M059J (cell line): Measurements from ENCODE around the gene GIPR. TPM values are rescaled to one million over a fixed set of nuclear protein-coding genes. Genes with fewer than 3 reads are reported as not detected.
"Not testable (repeated sequence)": the region's sequence is repeated elsewhere in the genome, so short reads cannot be mapped to it uniquely, and the experiment has no call there.

Experiments
- DNase-seq: peaks from one replicate; pipeline ENCODE4 v3.0.0-alpha.2; 2012; ENCODE audit warnings: low read depth
- total RNA-seq: library from RNA; depleted of rRNA; stranded (reverse); fragments of >200 nt; shearing (Covaris generic); gene quantifications from 2 replicates; pipeline ENCODE4 v1.2.3, GENCODE V29; 2014

GIPR gene
- total RNA-seq, 1 experiment from 2014 or later: 0.32 TPM

DNA sequence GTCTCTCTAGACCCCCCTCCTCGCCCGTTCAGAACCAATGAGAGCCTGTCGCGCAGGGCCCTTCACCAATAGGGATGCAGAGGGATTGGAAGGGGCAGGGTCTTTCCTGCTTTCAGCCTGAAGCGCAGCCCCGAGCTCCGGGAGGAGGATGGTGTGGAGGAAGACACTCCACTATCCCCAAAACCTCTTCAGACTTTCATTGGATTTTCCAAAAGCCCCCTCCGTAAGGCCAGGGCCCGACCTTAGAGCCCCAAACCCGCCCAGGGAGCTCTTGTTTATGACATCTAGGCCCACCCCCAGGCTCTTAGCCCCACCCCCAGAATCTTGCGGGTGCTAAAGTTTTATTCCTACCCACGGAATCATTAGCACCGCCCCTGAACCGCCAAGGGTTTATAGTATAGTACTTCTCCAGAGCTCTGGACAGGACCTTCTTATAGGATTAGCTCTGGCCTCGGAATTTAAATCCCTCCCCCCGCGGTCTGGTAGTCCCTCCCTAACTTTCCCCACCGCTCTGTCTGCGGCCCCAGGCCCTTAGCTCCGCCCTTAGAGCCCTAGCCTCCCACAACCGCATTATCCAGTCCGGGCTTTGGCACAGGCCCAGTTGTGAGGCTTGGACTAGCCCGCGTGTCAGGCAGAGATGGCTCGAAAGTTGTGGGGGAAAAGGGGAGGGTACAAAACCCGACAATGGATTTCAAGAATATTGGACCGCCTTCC is 22.2 kb upstream of the GIPR start:
- peak; percentile 84 for DNase-seq

DNA sequence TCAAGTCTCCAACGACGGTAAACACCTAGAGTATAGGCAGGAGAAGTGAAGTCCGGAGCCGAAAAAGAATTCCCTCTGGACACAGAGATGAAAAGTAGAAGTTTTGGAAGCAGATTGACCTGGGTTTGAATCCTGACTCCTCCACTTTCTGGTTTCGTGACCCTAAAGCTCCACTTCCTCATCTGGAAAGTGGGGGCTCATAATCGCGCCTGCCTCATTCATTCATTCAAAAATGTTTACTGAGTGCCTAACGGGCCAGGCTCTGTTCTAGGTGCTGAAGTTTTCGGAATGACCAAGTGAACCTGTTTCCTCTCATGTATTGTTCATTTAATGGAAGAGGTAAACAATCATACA is 21.7 kb upstream of the GIPR start:
- DNase-seq: no peak

DNA sequence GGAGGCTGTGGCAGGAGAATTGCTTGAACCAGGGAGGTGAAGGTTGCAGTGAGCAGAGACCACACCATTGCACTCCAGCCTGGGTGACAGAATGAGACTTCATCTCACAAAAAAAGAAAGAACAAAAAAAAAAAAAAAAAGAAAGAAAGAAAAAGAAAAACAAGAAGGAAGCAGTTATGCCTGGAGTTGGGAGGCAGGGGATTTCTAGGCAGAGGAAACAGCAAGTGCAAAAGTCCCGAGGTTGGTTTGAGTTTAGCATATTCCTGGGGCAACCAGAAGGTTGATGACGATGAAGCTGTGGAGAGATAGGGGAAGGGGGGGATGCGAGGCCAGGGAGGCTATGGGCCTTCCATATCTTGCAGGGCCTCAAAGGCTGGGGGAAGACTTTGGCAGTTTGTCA is 17.3 kb upstream of the GIPR start:
- no peak for DNase-seq

DNA sequence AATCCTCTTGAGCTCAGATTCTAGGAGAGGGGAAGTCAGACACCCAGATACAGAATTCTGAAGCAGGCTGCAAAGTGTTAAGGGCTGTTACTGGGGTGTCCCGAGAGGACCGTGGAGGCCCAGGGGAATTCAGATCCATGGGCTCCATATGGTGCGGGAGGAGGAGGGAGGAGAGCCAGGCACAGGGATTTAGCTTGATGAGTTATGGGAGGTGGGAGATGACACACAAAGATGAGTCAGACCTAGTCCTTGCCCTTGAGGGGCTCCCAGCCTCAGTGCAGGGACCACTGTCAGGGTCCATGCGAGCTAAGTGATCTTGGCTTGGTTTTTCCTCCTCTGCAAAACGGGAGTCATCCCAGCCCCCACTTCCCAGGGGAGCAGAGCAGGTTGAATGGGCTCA is 14.4 kb upstream of the GIPR start:
- DNase-seq: no peak

DNA sequence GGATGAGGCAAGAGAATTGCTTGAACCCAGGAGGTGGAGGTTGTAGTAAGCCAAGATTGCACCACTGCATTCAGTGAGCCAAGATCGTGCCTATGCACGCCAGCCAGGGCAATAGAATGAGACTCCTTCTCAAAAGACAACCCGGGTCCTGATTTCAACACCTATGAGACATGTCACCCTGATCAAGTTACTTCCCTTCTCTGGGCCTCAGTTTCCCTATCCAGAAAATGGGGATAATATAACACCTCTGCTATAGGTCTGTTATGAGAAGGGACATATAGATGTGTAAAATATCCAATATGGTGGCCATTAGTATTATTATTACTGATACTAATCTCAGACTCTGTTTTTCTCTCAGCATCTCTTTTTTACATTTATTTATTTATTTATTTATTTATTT is 12.9 kb upstream of the GIPR start:
- DNase-seq: no peak

DNA sequence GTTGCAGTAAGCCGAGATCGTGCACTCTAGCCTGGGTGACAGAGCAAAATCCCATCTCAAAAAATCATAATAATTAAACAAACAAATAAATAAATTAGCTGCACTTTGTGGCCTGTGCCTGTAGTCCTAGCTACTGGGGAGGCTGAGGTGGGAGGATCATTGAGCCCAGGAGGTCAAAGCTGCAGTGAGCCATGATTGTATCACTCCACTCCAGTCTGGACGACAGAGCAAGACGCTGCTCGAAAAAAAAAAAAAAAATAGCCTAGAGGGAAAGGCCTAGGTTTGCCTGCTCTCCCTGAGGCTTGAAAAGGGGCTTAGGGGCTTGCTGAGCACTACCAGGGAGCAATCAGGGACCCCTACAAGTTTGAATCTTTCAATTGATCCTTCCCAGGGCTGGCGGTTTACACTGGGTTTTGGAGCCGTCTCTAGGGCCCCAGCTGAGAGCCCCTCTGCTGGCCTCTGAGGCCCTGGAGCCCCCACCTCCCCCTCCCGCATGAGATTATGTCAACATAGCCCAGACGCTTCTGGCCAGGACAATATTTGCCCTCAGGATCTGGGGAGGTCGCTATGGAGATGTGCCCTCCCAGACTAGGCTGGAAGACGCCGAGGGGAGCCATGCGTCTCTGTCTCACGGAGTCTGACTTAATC is 10.4 kb upstream of the GIPR start:
- DNase-seq: no peak

DNA sequence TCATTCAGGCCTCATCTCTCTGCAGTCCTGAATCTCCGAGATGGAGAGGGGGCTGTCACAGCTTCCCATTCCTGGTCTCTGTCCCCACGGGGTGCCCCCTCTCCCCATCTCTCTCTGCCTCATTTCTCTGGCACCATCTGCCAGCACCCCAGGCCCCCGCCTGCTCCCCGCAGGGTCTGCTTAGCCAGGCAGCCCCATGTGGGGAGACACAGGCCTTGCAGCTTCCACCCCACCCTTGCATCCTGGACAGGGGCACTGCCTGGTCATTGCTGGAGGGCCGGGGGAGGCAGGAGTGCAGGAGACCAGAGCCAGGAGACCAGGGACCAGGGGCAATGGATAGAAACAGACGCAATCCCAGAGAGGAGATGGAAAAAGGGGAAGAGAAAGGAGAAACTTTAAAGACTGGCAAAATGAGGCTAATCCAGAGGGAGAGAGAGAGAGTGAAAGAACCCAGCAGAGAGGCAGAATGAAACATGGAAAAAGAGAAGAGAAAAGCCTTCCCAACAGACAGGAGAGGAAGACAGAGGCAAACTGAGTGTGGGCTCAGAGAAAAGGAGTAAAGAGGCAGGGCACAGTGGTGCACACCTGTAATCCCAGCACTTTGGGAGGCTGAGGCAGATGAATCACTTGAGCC is 8.8 kb upstream of the GIPR start:
- DNase-seq: no peak

DNA sequence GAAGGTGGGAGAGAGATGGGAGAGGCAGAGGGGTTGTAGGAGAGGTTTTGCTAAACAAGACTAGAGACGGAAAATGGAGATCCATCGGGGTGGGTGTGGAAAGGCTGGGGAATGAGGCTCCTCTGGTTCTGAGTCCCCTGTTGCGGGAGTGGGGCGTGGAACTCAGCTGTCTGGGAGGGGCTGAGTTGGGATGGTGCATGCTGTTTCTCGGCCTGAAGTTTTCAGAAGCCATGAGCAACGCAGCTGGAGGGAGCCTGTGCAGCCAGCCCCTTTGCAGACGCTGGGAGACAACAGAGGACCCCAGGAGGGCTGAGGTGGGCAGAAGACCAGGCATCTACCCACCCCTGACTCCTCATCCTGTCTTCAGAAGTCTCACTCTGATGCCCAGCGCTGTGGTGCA is 7.4 kb upstream of the GIPR start:
- DNase-seq: no peak

DNA sequence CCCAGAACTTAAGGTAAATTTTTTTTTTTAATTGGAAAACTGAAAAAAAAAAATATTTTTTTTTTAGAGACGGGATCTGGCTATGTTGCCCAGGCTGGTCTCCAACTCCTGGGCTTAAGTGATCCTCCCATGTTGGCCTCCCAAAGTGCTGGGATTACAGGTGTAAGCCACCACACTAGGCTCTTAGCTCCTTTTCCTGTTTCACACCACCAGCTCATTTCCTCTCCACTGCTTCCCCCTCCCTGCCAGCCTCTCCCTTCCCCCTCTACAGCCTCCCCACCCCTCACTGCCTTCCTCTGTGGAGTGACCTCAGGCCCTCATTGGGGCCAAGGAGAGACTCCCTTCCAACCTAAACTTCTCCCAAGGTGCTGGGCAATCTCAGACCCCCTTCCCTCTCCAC is 4.2 kb upstream of the GIPR start:
- no peak for DNase-seq

DNA sequence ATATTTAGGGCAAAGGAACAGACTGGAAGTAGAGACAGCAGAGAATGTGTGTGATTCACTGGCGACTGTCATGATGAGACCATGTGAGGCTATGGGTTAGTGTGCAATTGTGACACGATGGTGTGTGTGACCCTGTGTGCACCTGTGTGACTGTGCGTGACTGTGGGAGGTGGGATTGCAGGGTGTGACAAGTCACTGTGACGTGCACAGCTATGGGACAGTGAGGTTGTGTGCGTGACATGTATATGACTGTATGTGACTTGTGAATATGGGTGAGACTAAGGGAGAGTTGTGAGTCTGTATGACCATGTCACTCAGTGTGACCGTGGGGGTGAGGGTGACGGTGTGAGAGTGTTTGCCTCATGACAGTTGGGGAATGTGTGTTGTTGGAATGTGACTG is 3.4 kb upstream of the GIPR start:
- no peak for DNase-seq

DNA sequence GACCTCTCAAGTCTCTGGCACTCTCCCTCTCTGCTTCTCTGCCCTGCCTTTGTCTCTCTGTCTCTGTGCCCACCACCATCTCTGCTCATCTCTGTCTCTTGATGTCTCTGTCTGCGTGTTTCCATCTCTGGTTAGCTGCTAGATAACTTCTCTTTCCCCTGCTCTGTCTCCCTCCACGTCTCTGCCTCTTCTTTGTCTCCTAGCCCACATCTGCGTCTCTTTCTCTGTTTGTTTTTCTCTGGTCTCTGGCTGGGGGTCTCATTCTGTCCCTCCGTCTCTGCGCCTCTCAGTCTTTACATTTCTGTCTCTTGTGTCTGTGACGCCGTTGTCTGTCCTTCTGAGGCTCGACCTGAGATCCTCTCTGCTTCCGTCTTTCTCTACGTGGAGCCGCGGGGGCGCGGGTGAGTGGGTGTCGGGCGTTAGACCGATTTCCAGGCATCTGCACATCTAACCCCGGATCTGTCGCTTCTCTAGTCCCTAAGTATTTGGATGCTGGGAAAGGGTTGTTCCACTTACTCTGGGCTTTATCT is 386 bp downstream of the GIPR start:
- DNase-seq: no peak

DNA sequence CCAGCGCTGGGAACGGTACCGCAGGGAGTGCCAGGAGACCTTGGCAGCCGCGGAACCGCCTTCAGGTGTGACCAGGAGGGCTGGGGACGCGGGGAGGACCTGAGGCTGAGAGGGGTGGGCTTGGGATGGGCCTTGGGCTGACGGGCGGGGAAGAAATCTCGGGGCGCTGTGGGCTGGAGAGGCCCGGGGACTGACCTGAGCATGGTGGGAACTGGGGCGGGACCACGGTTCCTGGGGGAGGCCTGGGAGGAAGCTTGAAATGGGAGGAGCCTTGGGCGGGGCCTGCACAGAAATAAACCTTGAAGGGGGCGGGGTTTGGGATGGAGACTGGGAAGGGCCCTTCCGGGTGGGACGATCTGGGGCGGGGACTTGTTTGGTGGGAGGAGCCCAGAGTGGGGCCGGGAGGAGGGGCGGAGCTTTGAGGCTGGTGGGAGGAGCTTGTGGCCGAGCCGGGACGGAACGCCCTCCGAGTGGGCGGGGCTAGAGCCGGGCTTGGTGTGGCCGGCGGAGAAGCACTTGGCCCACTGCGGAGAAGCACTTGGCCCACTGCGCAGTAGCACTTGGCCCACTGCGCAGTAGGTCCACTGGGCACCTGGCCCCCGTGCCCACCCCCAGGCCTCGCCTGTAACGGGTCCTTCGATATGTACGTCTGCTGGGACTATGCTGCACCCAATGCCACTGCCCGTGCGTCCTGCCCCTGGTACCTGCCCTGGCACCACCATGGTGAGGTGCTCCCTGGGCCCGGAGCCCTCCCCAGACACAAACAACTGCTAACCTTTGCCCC is 2.8 kb downstream of the GIPR start:
- peak; percentile 30 for DNase-seq

DNA sequence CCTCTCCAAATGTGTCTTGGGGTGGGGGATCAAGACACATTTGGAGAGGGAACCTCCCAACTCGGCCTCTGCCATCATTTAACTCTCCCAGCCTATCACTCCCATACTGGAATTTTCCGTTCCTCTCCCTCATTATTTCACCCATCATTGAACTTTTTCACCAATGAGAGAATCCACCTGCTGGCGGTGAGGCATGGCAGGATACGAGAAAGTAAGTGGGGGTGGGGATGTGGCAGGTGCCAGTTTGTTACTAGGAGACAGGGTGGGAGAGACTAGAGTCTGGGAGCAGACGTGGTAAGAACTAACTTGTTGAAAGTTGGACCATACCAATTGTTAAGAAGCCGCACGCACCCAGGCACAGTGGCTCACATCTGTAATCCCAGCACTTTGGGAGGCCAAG is 6.9 kb downstream of the GIPR start:
- DNase-seq: no peak

DNA sequence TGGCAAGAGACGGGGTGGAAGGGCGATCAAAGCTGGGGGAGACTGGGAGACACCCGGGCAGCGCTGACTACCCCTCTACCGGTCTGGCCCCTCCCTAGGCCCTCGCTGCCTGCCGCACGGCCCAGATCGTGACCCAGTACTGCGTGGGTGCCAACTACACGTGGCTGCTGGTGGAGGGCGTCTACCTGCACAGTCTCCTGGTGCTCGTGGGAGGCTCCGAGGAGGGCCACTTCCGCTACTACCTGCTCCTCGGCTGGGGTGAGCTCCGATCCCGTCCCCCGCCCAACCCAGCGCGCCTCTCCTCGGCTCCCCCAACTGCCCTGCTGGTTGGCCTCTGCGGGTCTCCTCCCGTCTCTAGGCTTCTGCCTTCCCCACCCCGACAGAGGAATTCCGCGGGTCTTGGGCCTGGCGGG is 8.8 kb downstream of the GIPR start:
- no peak for DNase-seq

DNA sequence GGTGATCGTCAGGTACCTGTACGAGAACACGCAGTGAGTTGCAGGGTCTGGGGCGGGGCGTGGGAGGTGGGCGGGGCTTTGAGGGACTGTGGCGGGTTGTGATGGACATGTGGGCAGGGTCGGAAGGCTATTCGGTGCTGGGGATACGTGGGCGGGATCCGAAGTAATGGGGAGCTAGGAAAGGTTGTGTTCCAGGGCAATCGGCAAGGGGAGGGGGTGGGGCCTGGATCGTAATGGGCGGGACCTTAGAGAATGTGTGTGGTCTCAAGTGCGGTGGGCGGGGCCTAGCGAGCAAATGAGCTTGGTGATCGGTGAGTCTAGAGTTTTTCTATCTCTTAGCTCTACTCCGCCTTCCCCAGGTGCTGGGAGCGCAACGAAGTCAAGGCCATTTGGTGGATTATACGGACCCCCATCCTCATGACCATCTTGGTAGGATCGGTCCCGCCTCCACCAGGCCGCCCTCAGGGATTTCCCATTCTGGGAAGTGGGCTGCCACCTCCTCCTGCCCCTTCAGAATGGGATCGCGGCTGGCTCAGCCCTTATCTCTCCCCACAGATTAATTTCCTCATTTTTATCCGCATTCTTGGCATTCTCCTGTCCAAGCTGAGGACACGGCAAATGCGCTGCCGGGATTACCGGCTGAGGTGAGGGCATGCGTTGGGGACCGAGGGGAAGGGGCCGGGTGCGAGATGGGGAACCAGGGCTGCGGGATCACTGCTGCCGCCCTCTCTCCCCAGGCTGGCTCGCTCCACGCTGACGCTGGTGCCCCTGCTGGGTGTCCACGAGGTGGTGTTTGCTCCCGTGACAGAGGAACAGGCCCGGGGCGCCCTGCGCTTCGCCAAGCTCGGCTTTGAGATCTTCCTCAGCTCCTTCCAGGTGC is 9.6 kb downstream of the GIPR start:
- peak; percentile 80 for DNase-seq

DNA sequence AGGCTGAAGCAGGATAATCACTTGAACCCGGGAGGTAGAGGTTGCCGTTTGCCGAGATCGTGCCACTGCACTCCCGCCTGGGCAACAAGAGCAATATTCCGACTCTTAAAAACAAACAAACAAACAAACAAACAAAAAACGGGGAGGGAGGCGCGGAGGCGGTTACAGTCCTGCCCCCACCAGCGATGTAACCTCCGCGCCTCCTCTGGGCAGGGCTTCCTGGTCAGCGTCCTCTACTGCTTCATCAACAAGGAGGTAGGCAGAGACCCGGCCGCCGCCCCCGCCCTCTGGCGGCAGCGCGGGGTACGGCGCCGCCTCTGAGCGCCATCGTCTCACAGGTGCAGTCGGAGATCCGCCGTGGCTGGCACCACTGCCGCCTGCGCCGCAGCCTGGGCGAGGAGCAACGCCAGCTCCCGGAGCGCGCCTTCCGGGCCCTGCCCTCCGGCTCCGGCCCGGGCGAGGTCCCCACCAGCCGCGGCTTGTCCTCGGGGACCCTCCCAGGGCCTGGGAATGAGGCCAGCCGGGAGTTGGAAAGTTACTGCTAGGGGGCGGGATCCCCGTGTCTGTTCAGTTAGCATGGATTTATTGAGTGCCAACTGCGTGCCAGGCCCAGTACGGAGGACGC is 13.5 kb downstream of the GIPR start:
- DNase-seq: peak; percentile 86

DNA sequence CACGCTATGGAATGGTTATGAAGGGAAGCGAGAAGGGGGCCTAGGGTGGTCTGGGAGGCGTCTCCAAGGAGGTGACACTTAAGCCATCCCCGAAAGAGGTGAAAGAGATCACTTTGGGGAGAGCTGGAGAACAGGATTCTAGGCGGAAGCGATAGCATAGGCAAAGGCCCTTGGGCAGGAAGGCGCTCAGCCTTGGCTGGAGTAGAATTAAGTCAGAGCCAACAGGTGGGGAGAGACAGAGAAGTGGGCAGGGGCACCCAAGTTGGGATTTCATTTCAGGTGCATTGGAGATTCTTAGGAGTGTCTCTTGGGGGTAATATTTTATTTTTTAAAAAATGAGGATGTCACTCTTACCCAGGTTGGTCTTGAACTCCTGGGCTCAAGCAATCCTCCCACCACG is 14.1 kb downstream of the GIPR start:
- DNase-seq: no peak

DNA sequence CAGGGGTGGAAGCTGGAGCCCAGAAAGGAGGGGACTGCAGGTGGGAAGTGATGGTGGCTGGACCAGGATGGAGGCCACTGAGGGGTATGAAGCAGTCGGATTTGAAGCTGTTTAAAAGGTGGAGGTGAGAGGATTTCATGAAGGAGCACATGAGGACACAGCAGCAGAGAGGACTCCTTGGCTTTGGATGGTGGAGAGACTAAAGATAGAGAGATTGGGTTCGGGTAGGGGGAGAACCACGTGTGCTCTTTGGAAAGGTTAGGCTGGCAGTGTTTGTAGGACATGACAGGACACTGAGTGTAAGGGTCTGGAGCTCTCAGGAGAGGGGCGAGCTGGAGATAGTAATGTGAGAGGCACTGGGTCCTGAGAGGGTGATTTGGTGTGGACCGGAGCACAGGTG is 14.9 kb downstream of the GIPR start:
- no peak for DNase-seq

DNA sequence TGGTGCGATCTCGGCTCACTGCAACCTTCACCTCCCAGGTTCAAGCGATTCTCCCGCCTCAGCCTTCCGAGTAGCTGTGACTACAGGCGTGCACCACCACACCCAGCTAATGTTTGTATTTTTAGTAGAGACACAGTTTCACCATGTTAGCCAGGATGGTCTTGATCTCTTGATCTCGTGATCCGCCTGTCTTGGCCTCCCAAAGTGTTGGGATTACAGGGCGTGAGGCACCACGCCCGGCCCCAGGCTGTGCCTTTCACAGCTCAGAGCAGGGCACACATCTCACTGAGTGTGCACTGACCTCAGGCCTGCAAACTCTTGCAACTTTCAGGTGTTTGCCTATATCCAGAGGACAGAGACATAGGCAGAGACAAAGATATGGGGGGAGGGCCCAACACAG is 17.0 kb downstream of the GIPR start:
- not testable (repeated sequence) for DNase-seq

DNA sequence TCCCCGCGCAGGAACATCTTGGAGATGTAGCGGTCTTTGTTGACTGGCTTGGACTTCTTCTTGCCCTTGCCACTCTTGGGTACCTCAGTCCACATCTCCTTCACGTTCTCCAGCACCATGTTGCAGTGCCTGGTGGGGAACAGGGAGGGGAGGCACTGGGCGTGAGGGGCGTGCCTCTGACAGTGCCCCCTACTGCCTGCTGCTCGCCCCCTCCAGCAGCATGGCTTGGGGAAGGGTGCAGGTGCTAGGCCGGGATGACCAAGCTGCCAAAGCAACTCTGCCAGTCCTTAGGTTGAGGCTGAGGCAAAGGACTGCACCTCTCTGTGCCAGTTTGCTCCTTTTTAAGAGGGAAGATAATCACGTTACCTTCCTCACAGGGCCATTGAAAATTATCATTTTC is 19.6 kb downstream of the GIPR start:
- no peak for DNase-seq
